Mammary epithelial cell (primary cell): ENCODE results near the gene APOO.

ENCODE experiments used
- EZH2 ChIP-seq: IDR thresholded peaks from 2 replicates; pipeline ENCODE4 v1.6.1; 2012; ENCODE audit warnings: low read length, inconsistent platforms, borderline replicate concordance
- TF ChIP-seq, protein P1 (sequence below), 2 donors: IDR thresholded peaks in 1 of 2; conservative IDR thresholded peaks in 1 of 2; 2 replicates each; pipeline ENCODE4 v1.5.1; 2011 to 2012; ENCODE audit warnings: inconsistent platforms in 2 of 2, low read length in 2 of 2, mild to moderate bottlenecking in 2 of 2, control low read depth in 1 of 2, low read depth in 1 of 2; ENCODE audit not compliant: insufficient read depth in 1 of 2; ENCODE audit errors: extremely low read depth in 1 of 2

- TF ChIP-seq, protein P1, sequence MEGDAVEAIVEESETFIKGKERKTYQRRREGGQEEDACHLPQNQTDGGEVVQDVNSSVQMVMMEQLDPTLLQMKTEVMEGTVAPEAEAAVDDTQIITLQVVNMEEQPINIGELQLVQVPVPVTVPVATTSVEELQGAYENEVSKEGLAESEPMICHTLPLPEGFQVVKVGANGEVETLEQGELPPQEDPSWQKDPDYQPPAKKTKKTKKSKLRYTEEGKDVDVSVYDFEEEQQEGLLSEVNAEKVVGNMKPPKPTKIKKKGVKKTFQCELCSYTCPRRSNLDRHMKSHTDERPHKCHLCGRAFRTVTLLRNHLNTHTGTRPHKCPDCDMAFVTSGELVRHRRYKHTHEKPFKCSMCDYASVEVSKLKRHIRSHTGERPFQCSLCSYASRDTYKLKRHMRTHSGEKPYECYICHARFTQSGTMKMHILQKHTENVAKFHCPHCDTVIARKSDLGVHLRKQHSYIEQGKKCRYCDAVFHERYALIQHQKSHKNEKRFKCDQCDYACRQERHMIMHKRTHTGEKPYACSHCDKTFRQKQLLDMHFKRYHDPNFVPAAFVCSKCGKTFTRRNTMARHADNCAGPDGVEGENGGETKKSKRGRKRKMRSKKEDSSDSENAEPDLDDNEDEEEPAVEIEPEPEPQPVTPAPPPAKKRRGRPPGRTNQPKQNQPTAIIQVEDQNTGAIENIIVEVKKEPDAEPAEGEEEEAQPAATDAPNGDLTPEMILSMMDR (conservative IDR thresholded peaks at IDR 0.05 in 1 of 2, IDR thresholded peaks at IDR 0.05 in 1 of 2; ENCODE audit: extremely low read depth in 1 of 2, insufficient read depth in 1 of 2, low read depth in 1 of 2, low read length in 2 of 2): peak in 1 of 2 donors; percentile 21
- TF ChIP-seq EZH2: no peak
Measured at GRCh38 chrX:23797371-23798128, 110.2 kb downstream of the APOO start.
